ENCODE results near the gene SLC2A9.
"Not testable (repeated sequence)": the region's sequence is repeated elsewhere in the genome, so short reads cannot be mapped to it uniquely, and the experiment has no call there.

Gene SLC2A9

DNA sequence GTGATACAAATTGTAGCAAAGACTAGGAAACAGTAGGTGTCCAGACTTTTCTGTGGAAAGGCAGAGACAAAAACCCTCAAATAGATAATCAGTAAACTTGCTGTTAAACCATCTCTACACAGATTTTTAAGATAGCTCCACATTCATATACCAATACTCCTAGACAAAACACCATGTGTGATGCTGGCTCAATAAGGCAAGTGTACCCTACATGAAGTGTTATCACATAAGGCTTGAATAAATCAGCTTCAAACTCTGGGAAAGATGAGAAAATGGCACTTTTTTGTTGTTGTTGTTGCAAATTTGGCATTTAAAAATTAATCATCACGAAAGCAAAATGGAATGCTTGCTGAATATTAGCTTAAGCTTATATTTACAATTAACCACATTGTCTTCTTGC, 194.7 kb downstream of the SLC2A9 start:
- DNase-seq (ENCODE audit: low read depth in 2 of 2), result no peak

DNA sequence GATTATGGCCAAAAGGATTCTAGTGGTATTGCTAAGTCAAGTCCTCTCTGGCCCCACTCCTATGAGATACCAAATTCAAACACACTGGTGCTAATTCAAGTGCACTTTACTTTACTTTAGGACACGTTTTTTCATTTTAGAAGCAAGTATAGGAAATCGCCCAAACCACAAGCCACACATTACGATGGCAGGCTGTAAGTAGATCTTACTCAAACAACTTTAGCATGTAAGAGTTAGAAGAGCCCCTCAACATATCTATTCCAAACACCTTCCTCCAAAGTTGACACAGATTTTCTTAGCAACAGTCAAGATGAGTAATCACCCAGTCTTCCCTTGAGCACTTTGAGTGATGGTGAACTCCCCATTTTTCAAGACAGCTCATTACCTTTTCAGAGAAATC, 196.2 kb downstream of the SLC2A9 start:
- no peak for DNase-seq (ENCODE audit: low read depth in 2 of 2)

DNA sequence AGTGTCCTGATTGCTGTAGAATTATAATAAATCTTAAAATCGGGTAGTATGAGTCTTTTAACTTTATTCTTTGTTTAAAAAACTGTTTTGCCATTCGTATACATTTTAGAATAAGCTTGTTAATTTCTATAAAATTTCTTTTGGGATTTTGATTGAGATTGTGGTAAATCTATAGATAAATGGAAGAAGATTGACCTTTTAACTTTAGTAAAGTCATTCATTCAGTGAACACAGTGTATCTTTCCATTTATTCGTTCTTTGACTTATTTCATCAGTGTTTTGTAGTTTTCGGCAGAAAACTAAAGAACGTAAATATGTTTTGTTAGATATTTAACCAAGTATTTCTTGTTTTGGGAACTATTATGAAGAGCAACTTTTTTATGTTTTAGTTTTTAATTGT, 201.0 kb downstream of the SLC2A9 start:
- no peak for DNase-seq (ENCODE audit: low read depth in 2 of 2)

DNA sequence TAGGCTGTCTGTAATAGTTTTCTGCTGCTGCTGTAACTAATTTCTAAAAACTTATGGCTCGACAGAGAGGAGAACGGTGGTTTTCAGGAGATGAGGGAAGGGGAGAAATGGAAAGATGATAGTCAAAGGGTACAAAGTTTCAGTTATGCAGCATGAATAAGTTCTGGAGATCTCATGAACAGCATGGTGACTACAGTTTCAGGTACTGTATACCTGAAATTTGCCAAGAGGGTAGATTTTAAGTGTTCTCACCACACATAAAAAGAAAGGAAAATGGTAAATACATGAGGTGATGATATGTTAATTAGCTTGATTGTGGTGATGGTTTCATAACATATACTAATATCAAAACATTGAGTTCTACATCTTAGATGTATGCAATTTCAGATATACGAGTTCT, 205.0 kb downstream of the SLC2A9 start:
- DNase-seq (ENCODE audit: low read depth in 2 of 2), result no peak

DNA sequence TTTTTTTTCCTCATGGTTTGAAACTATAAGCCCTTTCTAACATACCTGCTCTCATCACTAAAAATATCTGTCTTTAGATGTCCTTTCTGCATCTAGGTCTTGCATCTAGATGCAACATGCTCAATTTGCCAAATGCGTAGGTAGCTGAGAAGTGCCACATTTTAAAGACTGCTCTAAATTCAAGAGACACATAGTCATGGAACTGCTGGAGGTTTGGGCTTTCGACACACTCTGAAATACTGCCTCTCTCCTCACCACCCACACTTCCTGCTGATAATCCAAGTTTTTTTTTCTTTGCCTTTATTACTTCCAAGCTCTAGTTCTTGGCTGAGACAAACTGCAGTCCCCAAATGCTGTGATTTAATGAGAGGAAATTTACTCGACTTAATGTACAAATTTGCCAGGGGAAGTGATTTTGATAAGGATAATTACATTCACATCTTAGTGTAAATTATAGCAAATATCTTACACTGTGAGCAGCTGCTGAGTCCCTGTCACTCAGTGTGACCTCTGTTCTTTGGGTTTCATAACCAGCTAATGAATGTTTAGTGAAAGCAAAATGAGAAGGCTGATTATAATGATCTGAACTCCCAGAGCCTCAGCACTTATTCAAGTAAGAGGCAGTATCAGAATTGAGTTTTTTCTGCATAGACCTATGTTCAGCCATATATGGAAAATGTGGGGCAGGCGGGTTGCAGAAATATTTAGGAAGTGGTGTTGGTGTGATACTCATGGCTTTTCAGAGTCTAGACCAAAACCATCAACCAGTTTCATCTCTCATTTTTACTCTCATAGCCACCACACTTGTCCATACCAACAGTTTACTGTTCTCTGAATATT, 208.6 kb downstream of the SLC2A9 start:
- no peak for DNase-seq (ENCODE audit: low read depth in 2 of 2)

DNA sequence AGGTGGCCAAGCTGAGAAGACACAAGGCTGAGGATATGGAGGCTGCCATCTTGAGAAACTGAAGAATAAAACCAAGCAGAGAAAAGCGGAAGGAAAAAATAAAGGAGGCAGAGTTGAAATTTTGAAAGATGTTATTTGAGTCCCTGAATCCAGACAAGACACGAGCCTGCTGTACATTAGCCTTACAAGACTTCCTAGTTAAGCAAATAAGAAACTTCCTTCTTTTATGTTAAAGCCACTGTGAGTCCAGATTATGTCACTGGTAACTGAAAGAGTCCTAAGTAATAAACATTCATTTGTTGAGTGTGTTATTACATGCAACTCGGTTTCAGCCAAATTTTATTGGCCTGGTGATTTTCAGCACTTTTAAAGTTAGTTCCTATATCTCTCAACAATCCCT, 209.5 kb downstream of the SLC2A9 start:
- no peak for DNase-seq (ENCODE audit: low read depth in 2 of 2)

DNA sequence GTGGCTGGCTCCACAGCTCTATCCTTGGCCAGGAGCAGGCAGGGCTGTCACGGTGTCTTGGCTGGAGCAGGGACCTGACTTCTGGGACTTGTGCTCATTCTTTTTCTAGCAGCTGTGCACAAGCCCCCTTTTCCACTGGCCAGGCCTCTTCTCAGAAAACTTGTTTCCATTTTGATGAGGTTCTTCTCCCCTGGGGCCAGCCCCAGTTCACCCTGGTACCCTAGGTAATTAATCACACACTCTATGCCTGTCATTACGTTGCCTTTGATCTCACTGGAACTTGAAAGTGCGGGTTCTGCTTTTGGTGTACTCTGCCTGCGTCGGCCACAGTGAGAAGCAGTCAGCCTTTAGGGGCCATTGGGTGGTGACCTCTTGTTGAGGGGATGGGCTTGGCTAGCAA, 213.2 kb downstream of the SLC2A9 start:
- DNase-seq (ENCODE audit: low read depth in 2 of 2), result no peak

DNA sequence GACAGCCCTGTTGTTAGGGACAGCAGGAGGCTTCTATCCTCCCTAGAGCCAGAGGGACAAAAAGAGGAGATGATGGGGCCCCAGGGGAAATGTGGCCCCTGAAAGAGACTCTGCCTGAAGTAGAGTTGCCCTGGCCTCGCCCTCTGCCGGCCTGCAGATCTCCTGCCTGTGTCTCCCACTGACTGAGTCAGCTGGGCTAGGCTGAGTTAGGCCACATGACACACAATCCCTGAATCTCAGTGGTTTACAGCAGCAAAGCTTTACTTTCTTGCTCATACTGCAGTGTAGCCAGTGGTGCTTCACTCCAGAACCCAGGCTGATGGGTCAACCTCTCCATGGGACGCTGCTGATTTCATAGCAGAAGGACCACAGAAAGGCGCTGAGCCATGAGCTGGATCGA, 216.4 kb downstream of the SLC2A9 start:
- DNase-seq (ENCODE audit: low read depth in 2 of 2), result no peak

DNA sequence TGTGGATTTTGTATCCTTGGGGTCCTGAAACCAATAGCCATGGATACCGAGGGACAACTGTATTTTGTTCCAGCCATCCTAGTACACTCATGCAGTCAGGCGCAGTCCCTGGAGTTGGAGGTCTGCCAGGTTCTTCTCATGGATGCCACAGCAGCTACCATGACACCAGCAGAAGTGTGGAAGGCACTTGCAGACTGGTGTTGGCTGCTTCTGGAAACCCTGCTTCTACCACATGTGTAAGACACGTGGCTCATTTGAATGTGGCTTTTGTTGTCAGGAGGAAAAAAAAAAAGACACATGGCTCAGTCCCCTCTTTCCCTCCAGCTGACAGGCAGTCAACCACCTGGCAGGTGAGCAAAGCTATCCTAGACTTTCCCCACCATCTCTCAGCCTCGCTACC, 220.4 kb downstream of the SLC2A9 start:
- DNase-seq (ENCODE audit: low read depth in 2 of 2), result no peak

DNA sequence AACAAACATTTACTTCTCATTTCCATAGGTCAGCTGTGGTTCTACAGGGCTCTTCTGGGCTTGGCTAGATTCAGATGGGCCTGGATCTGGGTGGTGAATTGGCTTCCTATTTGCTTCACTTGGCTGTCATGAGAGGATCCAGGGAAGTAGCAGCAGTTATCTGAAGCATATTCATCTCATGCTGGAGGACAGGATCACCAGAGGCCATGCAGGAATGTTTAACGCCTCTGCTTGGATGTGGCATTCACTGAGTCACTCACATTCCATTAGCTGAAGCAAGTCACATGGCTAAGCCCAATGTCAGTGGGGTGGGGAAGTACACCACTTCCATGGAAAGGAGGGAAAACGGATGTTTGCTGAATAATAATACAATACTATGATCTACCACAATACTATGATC, 224.7 kb downstream of the SLC2A9 start:
- not testable (repeated sequence) for DNase-seq (ENCODE audit: low read depth in 2 of 2)

DNA sequence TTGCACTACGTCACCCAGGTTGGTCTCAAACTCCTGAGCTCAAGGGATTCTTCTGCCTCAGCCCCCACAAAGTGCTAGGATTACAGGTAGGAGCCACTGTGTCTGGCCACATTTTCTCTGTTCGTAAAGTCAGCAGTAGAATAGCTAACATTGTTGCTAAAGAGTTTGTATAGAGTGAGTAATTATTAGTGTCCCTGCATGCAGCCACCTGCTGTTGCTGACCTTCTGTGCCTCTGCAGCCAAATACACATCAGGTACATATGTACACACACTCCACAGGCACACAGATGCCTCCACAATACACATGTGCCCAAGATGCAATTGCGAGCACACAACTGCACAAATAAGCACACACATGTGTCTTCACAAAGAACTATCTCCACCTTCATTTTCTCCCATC, 228.9 kb downstream of the SLC2A9 start:
- no peak for DNase-seq (ENCODE audit: low read depth in 2 of 2)

DNA sequence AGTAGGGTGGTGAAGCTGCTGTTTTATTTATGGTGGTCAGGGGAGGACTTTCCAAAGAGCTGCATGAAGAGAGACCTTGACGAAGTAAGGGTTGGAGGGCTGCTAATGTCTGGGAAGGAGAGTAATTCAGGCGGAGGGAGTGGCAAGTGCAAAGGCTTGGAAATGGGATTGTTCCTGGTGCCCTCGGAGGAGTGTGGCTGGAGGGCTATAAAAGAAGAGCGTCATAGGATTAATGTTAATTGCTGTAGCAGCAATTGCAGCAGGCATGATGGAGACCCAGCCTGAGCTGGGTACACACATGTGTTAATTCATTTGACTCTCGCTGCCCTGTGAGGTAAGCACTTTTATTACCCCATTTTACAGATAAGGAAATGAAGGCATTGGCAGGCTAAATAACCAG, 235.4 kb downstream of the SLC2A9 start:
- not testable (repeated sequence) for DNase-seq (ENCODE audit: low read depth in 2 of 2)

DNA sequence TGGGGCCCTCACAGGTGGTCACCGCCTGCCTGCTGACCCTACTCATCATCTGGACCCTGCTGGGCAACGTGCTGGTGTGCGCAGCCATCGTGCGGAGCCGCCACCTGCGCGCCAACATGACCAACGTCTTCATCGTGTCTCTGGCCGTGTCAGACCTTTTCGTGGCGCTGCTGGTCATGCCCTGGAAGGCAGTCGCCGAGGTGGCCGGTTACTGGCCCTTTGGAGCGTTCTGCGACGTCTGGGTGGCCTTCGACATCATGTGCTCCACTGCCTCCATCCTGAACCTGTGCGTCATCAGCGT, 239.2 kb downstream of the SLC2A9 start:
- no peak for DNase-seq (ENCODE audit: low read depth in 2 of 2)

DNA sequence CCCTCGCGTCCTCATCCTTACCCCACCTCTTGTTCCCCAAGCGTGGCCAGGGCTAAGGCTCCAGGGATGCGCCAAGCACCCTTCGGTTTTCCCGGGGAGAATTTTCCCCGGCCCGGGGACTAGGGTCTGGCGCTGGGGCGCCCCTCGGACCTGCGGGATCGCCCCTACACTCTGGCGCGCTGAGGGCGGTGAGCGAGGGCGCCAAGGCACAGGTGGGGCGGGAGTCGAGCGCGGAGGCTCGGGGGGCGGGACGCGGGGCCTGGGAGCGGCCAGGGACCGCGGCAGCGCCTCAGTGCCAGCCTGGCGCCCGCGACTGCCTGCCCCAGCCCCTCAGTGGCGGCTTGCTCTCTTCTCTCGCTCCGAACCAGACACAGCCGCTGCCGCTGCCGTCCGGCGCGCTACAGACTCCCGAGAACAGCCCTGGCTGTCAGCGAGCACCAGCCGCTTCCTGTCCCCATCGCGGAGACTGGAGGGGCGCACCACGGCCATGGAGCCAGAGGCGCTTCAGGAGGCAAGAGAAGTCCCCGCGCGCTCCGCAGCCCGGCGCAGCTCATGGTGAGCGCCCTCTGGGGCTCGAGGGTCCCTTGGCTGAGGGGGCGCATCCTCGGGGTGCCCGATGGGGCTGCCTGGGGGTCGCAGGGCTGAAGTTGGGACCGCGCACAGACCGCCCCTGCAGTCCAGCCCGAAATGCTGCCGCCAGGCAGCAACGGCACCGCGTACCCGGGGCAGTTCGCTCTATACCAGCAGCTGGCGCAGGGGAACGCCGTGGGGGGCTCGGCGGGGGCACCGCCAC, 239.8 kb downstream of the SLC2A9 start, which contains the start of gene DRD5:
Gene DRD5 (plus strand): TSS at position 292 of the 793 bp plus-strand sequence. CDS start 396 bp downstream, at position 688.
- no peak for DNase-seq (ENCODE audit: low read depth in 2 of 2)

Data from stimulated activated CD4-positive, alpha-beta T cell treated with anti-CD3 and anti-CD28 coated beads, Interleukin-12 subunit alpha, Interleukin-12 subunit beta, amount 100 ng/mL, for 24 hours (primary cell).